Occipital lobe (tissue), 2 donors: ENCODE results near the gene CAPRIN1. TPM values are rescaled to one million over a fixed set of nuclear protein-coding genes. Genes with fewer than 3 reads are reported as not detected.

ENCODE experiments used
- DNase-seq: peaks from one replicate; lab custom pipeline; 2025; lab: John Stamatoyannopoulos, UW
- total RNA-seq: library from RNA; depleted of rRNA; stranded (reverse); fragments of >200 nt; gene quantifications from one replicate; pipeline ENCODE4 v1.2.3, GENCODE V29; 2014

The CAPRIN1 gene, protein sequence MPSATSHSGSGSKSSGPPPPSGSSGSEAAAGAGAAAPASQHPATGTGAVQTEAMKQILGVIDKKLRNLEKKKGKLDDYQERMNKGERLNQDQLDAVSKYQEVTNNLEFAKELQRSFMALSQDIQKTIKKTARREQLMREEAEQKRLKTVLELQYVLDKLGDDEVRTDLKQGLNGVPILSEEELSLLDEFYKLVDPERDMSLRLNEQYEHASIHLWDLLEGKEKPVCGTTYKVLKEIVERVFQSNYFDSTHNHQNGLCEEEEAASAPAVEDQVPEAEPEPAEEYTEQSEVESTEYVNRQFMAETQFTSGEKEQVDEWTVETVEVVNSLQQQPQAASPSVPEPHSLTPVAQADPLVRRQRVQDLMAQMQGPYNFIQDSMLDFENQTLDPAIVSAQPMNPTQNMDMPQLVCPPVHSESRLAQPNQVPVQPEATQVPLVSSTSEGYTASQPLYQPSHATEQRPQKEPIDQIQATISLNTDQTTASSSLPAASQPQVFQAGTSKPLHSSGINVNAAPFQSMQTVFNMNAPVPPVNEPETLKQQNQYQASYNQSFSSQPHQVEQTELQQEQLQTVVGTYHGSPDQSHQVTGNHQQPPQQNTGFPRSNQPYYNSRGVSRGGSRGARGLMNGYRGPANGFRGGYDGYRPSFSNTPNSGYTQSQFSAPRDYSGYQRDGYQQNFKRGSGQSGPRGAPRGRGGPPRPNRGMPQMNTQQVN
- 292 TPM for total RNA-seq

- DNase-seq, result peak; percentile 87
Measured at GRCh38 chr11:34051349-34052035, at the start of gene CAPRIN1. Gene CAPRIN1, plus strand, starts transcription at chr11:34051731. Its CDS starts 690 bp downstream, at chr11:34052421.

- DNase-seq, result no peak
Measured at GRCh38 chr11:34002420-34002819, 49.1 kb upstream of the CAPRIN1 start.

GRCh38 chr11:34004236-34004635 lies 47.3 kb upstream of the CAPRIN1 start:
- no peak for DNase-seq

DNA sequence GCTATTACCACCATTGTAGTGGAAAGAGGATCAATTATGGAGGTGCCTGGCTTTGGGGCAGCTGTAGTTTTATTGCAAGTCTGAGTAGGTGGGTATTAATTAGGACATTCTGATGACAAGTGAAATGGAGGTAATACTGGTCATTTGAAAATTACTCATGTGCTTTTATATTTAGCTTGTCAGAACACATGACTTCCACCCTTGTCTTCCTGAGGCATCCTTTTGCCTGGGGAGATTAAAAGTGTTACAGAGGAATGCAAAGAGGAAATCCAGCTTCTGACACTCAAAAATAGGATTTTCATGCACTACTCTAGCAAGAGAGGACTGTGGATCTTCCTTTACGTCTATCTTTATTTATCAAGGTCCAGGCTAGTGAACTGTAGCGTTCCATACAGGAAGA lies 44.7 kb upstream of the CAPRIN1 start:
- DNase-seq, result no peak

DNA sequence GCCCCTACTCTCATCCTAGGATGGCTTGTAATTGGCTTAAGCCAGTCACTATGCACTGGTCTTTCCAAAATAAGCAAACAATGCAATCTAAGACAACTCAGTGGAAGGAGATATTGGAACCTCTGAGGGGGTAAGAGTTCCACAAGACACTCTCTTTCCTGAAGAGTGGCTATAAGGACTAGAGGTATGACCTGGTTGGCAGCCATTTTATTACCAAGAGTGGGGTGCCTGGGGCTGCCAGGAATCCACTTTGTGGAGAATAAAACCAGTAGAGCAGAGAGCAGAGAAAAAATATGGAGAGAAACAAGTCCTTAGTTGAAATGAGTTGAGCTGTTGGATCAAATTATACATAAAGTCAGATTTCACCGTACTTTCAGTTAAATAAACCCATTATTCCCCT lies 38.8 kb upstream of the CAPRIN1 start:
- no peak for DNase-seq

- DNase-seq, result no peak
Measured at GRCh38 chr11:34013898-34014571, 37.5 kb upstream of the CAPRIN1 start.

GRCh38 chr11:34021977-34022735 lies 29.4 kb upstream of the CAPRIN1 start:
- DNase-seq, result no peak

GRCh38 chr11:34026432-34026831 lies 25.1 kb upstream of the CAPRIN1 start:
- DNase-seq, result no peak

DNA sequence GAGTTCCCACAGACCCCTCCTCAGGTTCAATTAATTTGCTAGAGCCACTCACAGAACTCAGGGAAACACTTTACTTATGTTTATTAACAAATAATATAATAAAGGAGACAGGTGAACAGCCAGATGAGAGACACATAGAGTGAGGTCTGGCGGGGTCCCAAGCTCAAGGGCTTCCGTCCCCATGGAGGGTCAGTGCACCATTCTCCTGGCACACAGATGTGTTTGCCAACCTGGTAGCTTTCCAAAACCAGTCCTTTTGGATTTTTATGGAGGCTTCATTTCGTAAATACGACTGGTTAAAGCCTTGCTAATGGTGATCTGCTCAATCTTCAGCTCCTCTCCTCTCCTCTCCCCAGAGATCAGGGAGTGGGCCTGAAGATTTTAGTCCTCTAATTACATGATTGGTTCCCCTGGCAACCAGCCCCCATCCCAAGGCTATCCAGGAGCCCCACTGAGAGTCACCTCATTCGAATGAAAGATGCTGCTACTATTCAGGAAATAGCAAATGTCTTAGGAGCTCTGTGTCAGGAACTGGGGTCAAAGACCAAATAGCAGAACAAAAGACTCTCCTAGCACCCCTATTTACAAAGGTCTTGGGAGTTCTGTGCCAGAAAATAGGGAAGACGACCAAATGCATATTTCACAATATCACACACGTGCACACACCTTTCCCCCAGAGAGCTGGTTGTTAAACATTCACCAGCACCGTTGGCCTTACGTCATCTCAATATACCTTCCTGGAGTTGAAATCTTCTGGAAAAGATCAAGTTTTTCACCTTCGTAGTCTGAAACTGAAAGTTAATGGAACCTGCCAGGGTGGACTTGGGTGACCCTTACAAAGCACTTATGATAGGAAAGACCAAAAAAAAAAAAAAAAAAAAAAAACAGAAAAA lies 23.8 kb upstream of the CAPRIN1 start:
- DNase-seq, result no peak

DNA sequence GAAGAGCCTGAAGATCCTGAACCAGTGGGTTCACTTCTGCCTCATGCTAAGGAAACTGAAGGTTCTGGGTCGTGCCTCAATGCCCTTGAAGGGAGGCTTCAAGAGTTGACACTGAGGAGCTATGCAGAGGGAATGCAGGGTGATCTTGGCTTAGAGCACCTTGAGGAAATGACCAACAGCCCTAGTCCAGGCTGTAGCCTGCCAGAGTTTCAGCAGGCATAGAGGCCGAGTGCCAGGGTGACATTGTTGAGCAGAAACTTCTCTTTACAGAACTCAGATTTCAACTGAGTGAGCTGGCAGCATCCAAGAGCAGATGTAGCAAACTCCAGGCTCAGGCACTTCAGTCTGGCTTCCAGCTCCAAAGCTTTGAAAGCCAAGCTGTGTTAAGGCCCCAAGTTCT lies 23.1 kb upstream of the CAPRIN1 start:
- no peak for DNase-seq

- DNase-seq, result no peak
Measured at GRCh38 chr11:34029176-34029575, 22.4 kb upstream of the CAPRIN1 start.

DNA sequence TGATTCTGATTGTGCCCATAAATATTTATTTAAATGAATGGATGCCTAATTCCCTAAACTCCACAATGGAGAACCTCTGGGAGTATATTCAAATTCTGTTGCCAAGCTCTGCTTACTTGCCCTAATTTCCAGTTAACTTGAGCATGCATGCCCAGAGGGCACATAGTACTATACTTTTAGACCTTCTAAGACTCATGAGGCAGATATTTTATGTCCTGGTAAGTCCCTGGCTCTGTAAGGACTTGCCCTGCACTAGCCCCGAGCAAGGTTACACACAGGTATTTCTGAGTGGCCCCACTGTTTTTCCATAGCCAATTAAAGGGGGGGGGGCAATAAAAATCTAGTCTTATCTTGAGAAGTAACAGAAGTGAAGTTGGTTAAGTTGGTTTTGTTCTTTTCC lies 21.1 kb upstream of the CAPRIN1 start:
- no peak for DNase-seq

DNA sequence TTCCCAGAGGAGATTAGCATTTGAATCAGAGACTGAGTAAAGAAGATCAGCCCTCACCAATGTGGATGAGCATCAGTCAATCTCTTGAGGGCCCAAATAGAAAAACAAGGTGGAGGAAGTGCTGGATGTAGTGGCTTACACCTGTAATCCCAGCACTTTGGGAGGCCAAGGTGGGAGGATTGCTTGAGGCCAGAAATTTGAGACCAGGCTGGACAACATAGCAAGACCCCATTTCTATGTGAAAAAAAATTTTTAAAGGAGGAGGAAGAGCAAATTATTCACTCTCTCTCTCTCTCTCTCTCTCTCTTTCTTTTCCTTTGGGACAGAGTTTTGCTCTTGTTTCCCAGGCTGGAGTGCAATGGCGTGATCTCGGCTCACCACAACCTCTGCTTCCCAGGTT lies 18.1 kb upstream of the CAPRIN1 start:
- no peak for DNase-seq

- DNase-seq, result no peak
Measured at GRCh38 chr11:34034053-34034452, 17.5 kb upstream of the CAPRIN1 start.

GRCh38 chr11:34036456-34036855 lies 15.1 kb upstream of the CAPRIN1 start:
- no peak for DNase-seq

GRCh38 chr11:34037016-34037415 lies 14.5 kb upstream of the CAPRIN1 start:
- no peak for DNase-seq

DNA sequence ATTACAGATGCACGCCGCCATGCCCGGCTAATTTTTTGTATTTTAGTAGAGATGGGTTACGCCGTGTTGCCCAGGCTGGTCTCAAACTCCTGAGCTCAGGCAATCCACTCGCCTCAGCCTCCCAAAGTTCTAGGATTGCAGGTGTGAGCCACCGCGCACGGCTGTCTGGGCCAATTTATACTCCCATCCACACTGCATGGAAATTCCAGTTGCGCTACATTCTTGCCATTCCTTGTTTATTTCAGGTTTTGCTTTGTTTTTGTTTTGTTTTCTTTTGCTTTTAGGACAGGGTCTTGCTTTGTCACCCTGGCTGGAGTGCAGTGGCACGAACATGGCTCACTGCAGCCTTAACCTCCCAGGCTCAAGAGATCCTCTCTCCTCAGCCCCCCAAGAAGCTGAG lies 11.0 kb upstream of the CAPRIN1 start:
- no peak for DNase-seq

- DNase-seq, result no peak
Measured at GRCh38 chr11:34044664-34045485, 6.7 kb upstream of the CAPRIN1 start.

GRCh38 chr11:34049028-34049427 lies 2.5 kb upstream of the CAPRIN1 start:
- DNase-seq, result no peak
